SW 1271 (cell line): ENCODE data around the gene DDX25.

Source experiments
- DNase-seq, 2 experiments: peaks; one replicate each; lab custom pipeline; 2025; lab: John Stamatoyannopoulos, UW

Gene DDX25

GRCh38 chr11:125935618-125936199, 31.4 kb downstream of the DDX25 start:
- no peak for DNase-seq

GRCh38 chr11:125938418-125938817, 34.1 kb downstream of the DDX25 start:
- no peak for DNase-seq

GRCh38 chr11:125939081-125939521, 34.8 kb downstream of the DDX25 start:
- no peak for DNase-seq

GRCh38 chr11:125940145-125940544, 35.8 kb downstream of the DDX25 start:
- DNase-seq: no peak

GRCh38 chr11:125941267-125941618, 36.9 kb downstream of the DDX25 start:
- no peak for DNase-seq

- DNase-seq: peak in 1 of 2 experiments; percentile 7
These were observed 37.6 kb downstream of the DDX25 start for GRCh38 chr11:125941619-125942611.

- DNase-seq: no peak
These were observed 38.6 kb downstream of the DDX25 start for GRCh38 chr11:125942771-125943428.

- no peak for DNase-seq
These were observed 39.5 kb downstream of the DDX25 start for GRCh38 chr11:125943661-125944349.

GRCh38 chr11:125944350-125945010, 40.2 kb downstream of the DDX25 start:
- no peak for DNase-seq

GRCh38 chr11:125945011-125945796, 40.9 kb downstream of the DDX25 start:
- DNase-seq: no peak

- DNase-seq: no peak
These were observed 41.7 kb downstream of the DDX25 start, which contains the start of gene VSIG10L2 for GRCh38 chr11:125945797-125946520. TSS of gene VSIG10L2 (plus strand) at chr11:125946044. CDS start at chr11:125946056, 12 bp downstream.

GRCh38 chr11:125946712-125947418, 42.6 kb downstream of the DDX25 start:
- no peak for DNase-seq

GRCh38 chr11:125947419-125948277, 43.3 kb downstream of the DDX25 start:
- DNase-seq: no peak

GRCh38 chr11:125948278-125949051, 44.2 kb downstream of the DDX25 start:
- DNase-seq: no peak

- DNase-seq: no peak
These were observed 45.2 kb downstream of the DDX25 start for GRCh38 chr11:125949271-125950177.

GRCh38 chr11:125950178-125950490, 45.8 kb downstream of the DDX25 start:
- DNase-seq: no peak
